Bone marrow (tissue), 2 donors: ENCODE measurements around the gene EDARADD.
"Not testable (repeated sequence)": the region's sequence is repeated elsewhere in the genome, so short reads cannot be mapped to it uniquely, and the experiment has no call there.

Experiments used
- DNase-seq, 2 donors: peaks; one replicate each; lab custom pipeline; 2025; lab: John Stamatoyannopoulos, UW

The EDARADD gene

GRCh38 chr1:236489161-236489560, 95.1 kb downstream of the EDARADD start:
- not testable (repeated sequence) for DNase-seq

- no peak for DNase-seq
Observed at GRCh38 chr1:236489710-236490377, 95.8 kb downstream of the EDARADD start.

- no peak for DNase-seq
Observed at GRCh38 chr1:236491469-236492136, 97.5 kb downstream of the EDARADD start.

GRCh38 chr1:236492378-236492777, 98.3 kb downstream of the EDARADD start:
- no peak for DNase-seq

- DNase-seq, result no peak
Observed at GRCh38 chr1:236494082-236494481, 100.0 kb downstream of the EDARADD start.

- DNase-seq, result no peak
Observed at GRCh38 chr1:236494586-236495466, 100.7 kb downstream of the EDARADD start.

GRCh38 chr1:236495467-236496112, 101.5 kb downstream of the EDARADD start:
- DNase-seq, result no peak

- DNase-seq, result no peak
Observed at GRCh38 chr1:236497908-236498307, 103.8 kb downstream of the EDARADD start.

- DNase-seq, result no peak
Observed at GRCh38 chr1:236501093-236501492, 107.0 kb downstream of the EDARADD start.

- no peak for DNase-seq
Observed at GRCh38 chr1:236502579-236502971, 108.5 kb downstream of the EDARADD start.

GRCh38 chr1:236502972-236503639, 109.0 kb downstream of the EDARADD start:
- peak in 1 of 2 donors; percentile 6 for DNase-seq

GRCh38 chr1:236504338-236504737, 110.3 kb downstream of the EDARADD start:
- not testable (repeated sequence) for DNase-seq

- DNase-seq, result no peak
Observed at GRCh38 chr1:236507022-236507700, 113.1 kb downstream of the EDARADD start.

GRCh38 chr1:236508593-236509027, 114.5 kb downstream of the EDARADD start:
- DNase-seq, result no peak

- DNase-seq, result no peak
Observed at GRCh38 chr1:236509203-236509602, 115.1 kb downstream of the EDARADD start.

GRCh38 chr1:236509647-236510401, 115.7 kb downstream of the EDARADD start:
- DNase-seq, result no peak

GRCh38 chr1:236511735-236512418, 117.8 kb downstream of the EDARADD start:
- no peak for DNase-seq

GRCh38 chr1:236514703-236515442, 120.8 kb downstream of the EDARADD start:
- no peak for DNase-seq

GRCh38 chr1:236515443-236515958, 121.4 kb downstream of the EDARADD start:
- no peak for DNase-seq
